ENCODE measurements around the gene CAPN5.

The CAPN5 gene

GRCh38 chr11:77129069-77129841 is 62.5 kb downstream of the CAPN5 start:
- in situ Hi-C loops (cut with MboI; ENCODE audit: low sequenced_read_pairs): no loop called here

- in situ Hi-C loops (cut with MboI; ENCODE audit: low sequenced_read_pairs): no loop called here
Measured at GRCh38 chr11:77129842-77130756, 63.3 kb downstream of the CAPN5 start.

GRCh38 chr11:77130763-77131513 is 64.2 kb downstream of the CAPN5 start:
- in situ Hi-C loops (cut with MboI; ENCODE audit: low sequenced_read_pairs): no loop called here

GRCh38 chr11:77131560-77131959 is 64.8 kb downstream of the CAPN5 start:
- in situ Hi-C loops (cut with MboI; ENCODE audit: low sequenced_read_pairs): no loop called here

GRCh38 chr11:77135069-77135468 is 68.3 kb downstream of the CAPN5 start:
- in situ Hi-C loops (cut with MboI; ENCODE audit: low sequenced_read_pairs): no loop called here

GRCh38 chr11:77136074-77136473 is 69.3 kb downstream of the CAPN5 start:
- in situ Hi-C loops (cut with MboI; ENCODE audit: low sequenced_read_pairs): no loop called here

GRCh38 chr11:77136784-77137420 is 70.1 kb downstream of the CAPN5 start:
- in situ Hi-C loops (cut with MboI; ENCODE audit: low sequenced_read_pairs): no loop called here

- in situ Hi-C loops (cut with MboI; ENCODE audit: low sequenced_read_pairs): no loop called here
Measured at GRCh38 chr11:77137421-77137820, 70.7 kb downstream of the CAPN5 start.

- in situ Hi-C loops (cut with MboI; ENCODE audit: low sequenced_read_pairs): no loop called here
Measured at GRCh38 chr11:77138106-77138649, 71.4 kb downstream of the CAPN5 start.

GRCh38 chr11:77139201-77139600 is 72.4 kb downstream of the CAPN5 start:
- in situ Hi-C loops (cut with MboI; ENCODE audit: low sequenced_read_pairs): no loop called here

- in situ Hi-C loops (cut with MboI; ENCODE audit: low sequenced_read_pairs): no loop called here
Measured at GRCh38 chr11:77140231-77140851, 73.6 kb downstream of the CAPN5 start.

- in situ Hi-C loops (cut with MboI; ENCODE audit: low sequenced_read_pairs): no loop called here
Measured at GRCh38 chr11:77141034-77141433, 74.3 kb downstream of the CAPN5 start.

- in situ Hi-C loops (cut with MboI; ENCODE audit: low sequenced_read_pairs): no loop called here
Measured at GRCh38 chr11:77141475-77141874, 74.7 kb downstream of the CAPN5 start.

GRCh38 chr11:77142091-77142975 is 75.6 kb downstream of the CAPN5 start:
- in situ Hi-C loops (cut with MboI; ENCODE audit: low sequenced_read_pairs): no loop called here

GRCh38 chr11:77143405-77144020 is 76.7 kb downstream of the CAPN5 start:
- in situ Hi-C loops (cut with MboI; ENCODE audit: low sequenced_read_pairs): no loop called here

- in situ Hi-C loops (cut with MboI; ENCODE audit: low sequenced_read_pairs): no loop called here
Measured at GRCh38 chr11:77144196-77144856, 77.6 kb downstream of the CAPN5 start.

- in situ Hi-C loops (cut with MboI; ENCODE audit: low sequenced_read_pairs): no loop called here
Measured at GRCh38 chr11:77144857-77145428, 78.2 kb downstream of the CAPN5 start.
